Cardiac fibroblast (primary cell): Measurements from ENCODE around the gene ATP8A2.

Experiments used
- DNase-seq, 2 donors: peaks; one replicate each; pipeline versions ENCODE4 v3.0.0 to v3.0.0-alpha.2; 2010; ENCODE audit warnings: low read depth in 2 of 2
- H3K4me3 ChIP-seq, 2 donors: replicated peaks in 1 of 2; 1 replicate in 1 of 2; 2 replicates in 1 of 2; pipeline ENCODE4 v1.5.1; 2011; ENCODE audit warnings: low read depth in 2 of 2, low read length in 2 of 2, mild to moderate bottlenecking in 2 of 2, moderate library complexity in 1 of 2
- TF ChIP-seq, protein P1 (sequence below): IDR thresholded peaks from one replicate; pipeline ENCODE4 v1.5.1; 2011; ENCODE audit warnings: low read depth, mild to moderate bottlenecking, low read length, inconsistent platforms

ATP8A2 gene

GRCh38 chr13:25447396-25447795 is 75.6 kb downstream of the ATP8A2 start:
- TF ChIP-seq, protein P1, sequence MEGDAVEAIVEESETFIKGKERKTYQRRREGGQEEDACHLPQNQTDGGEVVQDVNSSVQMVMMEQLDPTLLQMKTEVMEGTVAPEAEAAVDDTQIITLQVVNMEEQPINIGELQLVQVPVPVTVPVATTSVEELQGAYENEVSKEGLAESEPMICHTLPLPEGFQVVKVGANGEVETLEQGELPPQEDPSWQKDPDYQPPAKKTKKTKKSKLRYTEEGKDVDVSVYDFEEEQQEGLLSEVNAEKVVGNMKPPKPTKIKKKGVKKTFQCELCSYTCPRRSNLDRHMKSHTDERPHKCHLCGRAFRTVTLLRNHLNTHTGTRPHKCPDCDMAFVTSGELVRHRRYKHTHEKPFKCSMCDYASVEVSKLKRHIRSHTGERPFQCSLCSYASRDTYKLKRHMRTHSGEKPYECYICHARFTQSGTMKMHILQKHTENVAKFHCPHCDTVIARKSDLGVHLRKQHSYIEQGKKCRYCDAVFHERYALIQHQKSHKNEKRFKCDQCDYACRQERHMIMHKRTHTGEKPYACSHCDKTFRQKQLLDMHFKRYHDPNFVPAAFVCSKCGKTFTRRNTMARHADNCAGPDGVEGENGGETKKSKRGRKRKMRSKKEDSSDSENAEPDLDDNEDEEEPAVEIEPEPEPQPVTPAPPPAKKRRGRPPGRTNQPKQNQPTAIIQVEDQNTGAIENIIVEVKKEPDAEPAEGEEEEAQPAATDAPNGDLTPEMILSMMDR, result no peak
- DNase-seq, result no peak
- no peak overlapping the region for H3K4me3 ChIP-seq

GRCh38 chr13:25453850-25454365 is 82.1 kb downstream of the ATP8A2 start:
- TF ChIP-seq, protein P1, result no peak
- H3K4me3 ChIP-seq, result no peak overlapping the region
- DNase-seq, result no peak

DNA sequence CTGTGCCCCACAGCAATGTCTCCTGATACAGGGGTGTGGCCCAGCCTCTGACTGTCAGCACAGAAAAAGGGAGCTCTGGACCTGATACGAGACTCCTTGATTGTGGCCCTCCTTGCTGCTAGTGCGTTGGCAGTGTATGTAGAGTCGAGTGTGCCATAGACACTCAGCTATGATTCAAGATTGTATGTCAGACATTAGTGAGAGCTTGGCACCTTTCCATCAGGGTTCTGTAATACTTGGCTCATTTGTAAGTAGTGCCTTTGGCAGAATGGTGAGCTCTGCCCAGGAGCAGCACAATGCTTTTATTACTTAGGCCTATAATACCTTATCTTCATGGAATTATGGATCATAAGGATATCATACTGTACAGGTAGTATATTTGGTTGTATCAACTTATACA is 83.4 kb downstream of the ATP8A2 start:
- DNase-seq, result no peak
- H3K4me3 ChIP-seq, result no peak overlapping the region
- TF ChIP-seq, protein P1, result no peak

GRCh38 chr13:25457566-25457965 is 85.8 kb downstream of the ATP8A2 start:
- no peak for DNase-seq
- H3K4me3 ChIP-seq, result no peak overlapping the region
- TF ChIP-seq, protein P1, result no peak

DNA sequence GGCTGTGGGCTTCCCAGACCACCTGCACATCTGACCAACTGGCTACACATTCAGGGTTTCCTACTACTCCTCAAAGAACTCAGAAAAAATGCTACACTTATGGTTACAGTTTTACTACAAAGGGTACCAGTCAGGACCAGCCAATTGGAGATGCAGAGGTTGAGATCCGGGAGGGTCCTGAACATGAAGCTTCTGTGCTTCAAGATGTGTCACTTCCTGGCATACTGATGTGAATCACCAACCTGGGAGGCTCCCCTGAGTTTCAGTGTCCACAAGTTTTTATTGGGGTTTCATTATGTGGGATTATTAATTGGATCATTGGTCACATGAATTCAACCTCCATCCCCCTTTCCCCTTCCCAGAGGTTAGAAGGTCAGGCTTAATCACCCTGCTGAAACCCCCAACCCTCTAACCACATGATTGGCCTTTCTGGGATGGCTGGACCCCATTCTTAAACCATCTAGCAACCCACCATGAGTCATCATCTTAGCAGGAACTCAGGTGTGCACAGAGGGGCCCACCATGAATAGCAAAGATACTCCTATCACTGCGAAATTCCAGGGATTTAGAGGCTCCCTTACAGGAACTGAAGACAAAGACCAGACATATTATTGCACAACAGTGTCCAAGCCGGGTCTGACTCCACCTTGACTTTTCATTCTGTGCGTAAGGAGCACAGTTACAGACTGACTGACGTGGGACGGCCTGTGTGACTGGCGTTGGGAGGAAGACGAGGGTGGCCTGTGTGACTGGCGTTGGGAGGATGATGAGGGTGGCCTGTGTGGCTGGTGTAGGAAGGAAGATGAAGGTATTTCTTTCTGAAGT is 90.7 kb downstream of the ATP8A2 start:
- no peak overlapping the region for H3K4me3 ChIP-seq
- TF ChIP-seq, protein P1, result no peak

DNA sequence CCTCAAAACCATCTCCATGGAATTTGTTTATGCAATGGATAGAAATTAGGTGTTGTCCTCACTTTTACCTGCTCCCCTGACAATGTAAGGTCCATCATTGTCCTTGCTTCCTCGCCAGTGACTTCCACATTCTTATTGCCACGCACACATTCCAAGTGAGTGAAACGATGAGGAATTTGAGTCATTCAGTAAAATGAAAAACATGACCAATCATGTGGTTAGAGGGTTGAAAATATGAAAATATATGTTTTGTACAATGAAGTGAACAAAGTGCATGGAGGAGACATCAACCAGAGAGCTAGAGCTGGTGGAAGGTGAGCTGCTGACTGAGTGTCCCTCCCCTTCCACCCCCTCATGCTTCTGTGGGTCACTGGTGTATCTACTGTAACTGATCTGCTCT is 91.7 kb downstream of the ATP8A2 start:
- no peak overlapping the region for H3K4me3 ChIP-seq
- TF ChIP-seq, protein P1, result no peak
- DNase-seq, result peak in 1 of 2 donors; percentile 11

More for the DNA sequence above, 90.7 kb downstream of the ATP8A2 start:
- DNase-seq, result no peak
